Glomerular endothelial cell (primary cell): Measurements from ENCODE around the gene SLC22A14. TPM values are rescaled to one million over a fixed set of nuclear protein-coding genes. Genes with fewer than 3 reads are reported as not detected.

Experiments used
- DNase-seq: peaks from one replicate; pipeline ENCODE4 v3.0.0-alpha.2; 2011; ENCODE audit warnings: low read depth, low spot score; ENCODE audit errors: extremely low read depth
- total RNA-seq: library from RNA; depleted of rRNA; stranded (reverse); fragments of >200 nt; gene quantifications from 2 replicates; pipeline ENCODE4 v1.2.3, GENCODE V29; 2015

Gene SLC22A14
- total RNA-seq, 1 donor from 2014 or later, result 0.18 TPM

DNA sequence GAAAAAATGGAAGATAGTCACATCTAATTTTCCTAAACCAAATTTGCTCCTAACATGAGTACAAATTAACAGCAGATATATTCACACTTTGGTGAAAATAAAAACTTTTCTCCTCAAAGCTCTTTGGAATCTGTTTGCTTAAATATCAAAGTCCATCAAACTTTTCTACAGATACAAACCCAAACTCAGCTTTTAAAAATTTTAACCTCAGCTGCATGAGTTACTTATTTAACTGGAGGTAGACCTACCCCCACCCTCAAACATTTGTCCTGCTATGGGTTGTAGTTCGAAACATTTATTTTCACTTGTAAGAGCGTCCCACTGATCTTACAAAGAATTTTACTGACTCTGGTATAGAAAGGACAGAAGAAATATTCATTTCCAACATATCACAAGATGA, 55.6 kb downstream of the SLC22A14 start:
- DNase-seq, result no peak

DNA sequence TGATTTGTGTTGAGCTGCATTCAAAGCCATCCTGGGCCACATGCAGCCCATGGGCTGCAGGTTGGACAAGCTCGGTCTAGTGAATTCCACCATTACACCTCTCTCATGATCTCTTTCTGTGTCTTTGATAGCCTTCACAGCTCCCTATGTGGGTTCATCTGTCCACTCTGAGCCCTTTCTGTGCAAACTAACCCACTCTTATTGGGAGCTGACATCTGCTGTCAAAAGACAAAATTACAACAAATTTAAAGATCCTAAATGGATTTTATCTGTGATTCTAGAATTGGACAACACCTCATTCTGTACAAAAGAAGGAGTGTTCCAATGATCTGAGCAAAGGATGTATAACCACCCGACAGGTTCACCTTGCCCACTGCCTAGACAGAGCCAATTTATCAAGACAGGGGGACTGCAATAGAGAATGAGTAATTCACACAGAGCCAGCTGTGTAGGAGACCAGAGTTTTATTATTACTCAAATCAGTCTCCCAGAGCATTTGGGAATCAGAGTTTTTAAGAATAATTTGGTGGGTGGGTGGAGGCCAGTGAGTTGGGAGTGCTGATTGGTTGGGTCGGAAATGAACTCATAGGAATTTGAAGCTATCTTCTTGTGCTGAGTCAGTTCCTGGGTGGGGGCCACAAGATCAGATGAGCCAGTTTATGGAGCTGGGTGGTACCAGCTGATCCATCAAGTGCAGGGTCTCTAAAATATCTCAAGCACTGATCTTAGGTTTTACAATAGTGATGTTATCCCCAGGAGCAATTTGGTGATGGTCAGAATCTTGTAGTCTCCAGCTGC, 61.9 kb downstream of the SLC22A14 start:
- no peak for DNase-seq

- no peak for DNase-seq
Measured at GRCh38 chr3:38345879-38346586, 63.9 kb downstream of the SLC22A14 start.

GRCh38 chr3:38346587-38347410, 64.7 kb downstream of the SLC22A14 start, which contains the start of gene XYLB:
XYLB (plus strand) TSS chr3:38346785; CDS start chr3:38346869, 84 bp downstream.
- DNase-seq, result no peak

- DNase-seq, result no peak
Measured at GRCh38 chr3:38347421-38348200, 65.5 kb downstream of the SLC22A14 start.

GRCh38 chr3:38348903-38349302, 66.8 kb downstream of the SLC22A14 start:
- DNase-seq, result no peak

DNA sequence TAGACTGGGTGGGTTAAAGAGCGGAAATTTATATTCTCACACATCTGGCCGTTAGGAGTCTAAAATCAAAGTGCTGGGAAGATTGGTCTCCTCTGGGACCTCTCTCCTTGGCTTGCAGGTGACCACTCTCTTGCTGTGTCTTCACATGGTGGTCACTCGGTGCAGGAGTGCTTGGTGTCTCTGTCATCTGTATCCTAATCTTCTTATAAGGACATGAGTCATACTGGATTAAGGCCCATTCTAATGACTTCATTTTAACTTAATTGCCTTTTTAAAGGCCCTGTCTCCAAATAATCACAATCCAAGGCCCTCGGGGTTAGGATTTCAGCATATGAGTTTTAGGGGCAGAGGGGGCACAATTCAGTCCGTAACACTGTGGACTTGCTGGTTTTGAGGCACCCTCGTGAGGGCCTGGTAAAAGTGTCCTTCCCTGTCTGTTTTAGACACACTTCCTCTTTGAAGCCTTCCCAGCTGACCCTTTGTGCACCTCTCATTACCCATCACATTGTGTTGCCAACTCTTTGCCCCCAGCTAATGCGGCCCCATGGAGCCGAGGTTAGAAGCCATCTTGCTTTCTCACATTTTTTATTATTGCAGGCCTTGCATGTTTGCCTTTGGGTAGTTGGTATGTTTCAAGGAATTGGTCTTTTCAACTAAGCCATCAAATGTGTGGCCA, 67.7 kb downstream of the SLC22A14 start:
- no peak for DNase-seq

DNA sequence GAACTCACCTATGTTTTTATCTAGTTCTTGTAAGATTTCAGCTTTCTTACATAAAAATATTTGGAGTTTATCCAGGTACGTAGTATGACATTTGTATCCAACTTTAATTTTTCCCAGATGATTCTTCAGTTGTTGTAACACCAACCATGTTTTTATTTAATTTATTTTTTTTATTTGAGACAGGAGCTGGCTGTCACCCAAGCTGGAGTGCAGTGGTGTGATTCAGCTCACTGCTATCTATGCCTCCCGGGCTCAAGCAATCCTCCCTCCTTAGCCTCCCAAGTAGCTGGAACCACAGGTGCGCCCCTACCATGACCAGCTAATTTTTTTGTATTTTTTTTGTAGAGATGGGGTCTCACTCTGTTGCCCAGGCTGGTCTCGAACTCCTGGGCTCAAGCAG, 71.1 kb downstream of the SLC22A14 start:
- no peak for DNase-seq

GRCh38 chr3:38354588-38355330, 72.7 kb downstream of the SLC22A14 start:
- no peak for DNase-seq

- no peak for DNase-seq
Measured at GRCh38 chr3:38359038-38359437, 76.9 kb downstream of the SLC22A14 start.

GRCh38 chr3:38360345-38360744, 78.3 kb downstream of the SLC22A14 start:
- DNase-seq, result no peak

- no peak for DNase-seq
Measured at GRCh38 chr3:38361496-38361895, 79.4 kb downstream of the SLC22A14 start.

GRCh38 chr3:38362825-38363224, 80.7 kb downstream of the SLC22A14 start:
- no peak for DNase-seq

DNA sequence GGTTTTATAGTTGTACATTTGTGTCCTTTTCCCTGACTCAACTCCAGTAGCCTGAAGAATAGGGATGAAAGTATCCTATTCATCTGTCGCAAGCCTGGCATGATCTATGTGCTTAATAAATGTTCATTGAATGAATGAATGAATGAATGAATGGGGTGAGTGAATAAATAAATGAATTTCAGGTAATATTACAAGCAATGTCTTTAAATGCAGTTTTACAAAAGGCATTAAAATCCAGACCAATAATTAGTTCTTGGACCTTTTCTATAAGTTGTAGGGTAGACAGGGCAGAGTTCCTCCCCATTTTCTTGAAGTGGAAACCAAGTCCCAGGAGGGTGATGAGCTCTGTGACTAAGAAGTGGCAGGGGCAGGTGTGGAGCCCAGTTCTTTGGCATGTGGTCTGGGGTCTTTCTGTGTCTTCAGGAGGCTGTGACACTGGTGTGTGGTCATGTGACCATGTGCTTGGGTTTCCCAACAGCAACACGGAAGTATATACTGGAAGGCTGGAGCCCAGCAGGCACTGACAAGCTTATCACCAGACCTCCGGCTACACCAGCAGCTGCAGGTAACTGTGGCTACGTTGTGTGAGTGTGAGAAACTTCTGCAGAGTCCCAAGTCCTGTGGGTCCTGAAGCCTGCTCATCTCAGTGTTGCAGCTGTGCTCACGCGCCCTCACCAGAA, 82.8 kb downstream of the SLC22A14 start:
- DNase-seq, result no peak

DNA sequence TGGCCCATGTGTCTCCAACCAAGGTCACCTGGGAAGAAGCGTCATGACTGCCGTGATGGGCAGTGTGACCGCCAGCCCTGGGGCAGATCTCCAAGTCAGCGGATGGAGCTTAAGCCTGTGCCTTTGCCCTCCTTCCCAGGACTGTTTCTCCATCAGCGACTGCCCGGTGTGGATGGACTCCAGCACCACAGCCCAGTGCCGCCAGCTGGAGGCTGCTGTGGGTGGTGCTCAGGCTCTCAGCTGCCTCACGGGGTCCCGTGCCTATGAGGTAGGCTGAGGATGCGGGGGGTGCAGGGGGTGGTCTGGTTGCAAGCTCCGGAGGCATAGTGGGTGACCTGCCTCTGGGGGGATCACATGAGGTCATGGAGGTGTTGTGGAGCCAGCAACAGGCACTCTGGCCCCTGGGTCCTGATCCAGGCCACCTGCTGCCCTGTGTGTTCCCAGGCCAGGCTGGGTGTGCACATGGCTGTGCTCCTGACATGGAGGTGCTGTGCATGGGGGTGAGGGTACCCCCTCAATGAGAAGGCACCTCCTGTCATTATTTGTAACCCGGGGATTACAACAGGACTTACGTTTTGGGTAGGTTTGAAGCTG, 83.5 kb downstream of the SLC22A14 start:
- DNase-seq, result no peak

DNA sequence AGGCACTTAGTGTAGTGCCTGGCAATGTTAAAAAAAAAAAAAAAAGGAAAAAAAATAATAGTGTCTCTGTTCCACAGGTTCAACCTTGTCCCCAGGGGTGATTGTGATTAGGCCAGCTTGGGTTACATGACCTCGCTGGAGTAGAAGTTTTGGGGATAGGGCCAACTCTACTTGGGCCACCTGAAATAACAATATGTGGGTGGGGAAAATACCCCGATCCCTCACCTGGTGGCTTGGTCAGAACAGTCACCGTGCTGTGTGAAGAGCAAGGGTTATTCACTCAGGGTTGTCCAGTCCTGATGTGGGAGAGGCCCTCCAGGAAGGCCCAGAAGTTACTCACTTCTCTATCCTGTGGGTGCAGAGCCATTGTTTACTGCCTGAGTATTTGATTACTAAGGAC, 84.0 kb downstream of the SLC22A14 start:
- no peak for DNase-seq

DNA sequence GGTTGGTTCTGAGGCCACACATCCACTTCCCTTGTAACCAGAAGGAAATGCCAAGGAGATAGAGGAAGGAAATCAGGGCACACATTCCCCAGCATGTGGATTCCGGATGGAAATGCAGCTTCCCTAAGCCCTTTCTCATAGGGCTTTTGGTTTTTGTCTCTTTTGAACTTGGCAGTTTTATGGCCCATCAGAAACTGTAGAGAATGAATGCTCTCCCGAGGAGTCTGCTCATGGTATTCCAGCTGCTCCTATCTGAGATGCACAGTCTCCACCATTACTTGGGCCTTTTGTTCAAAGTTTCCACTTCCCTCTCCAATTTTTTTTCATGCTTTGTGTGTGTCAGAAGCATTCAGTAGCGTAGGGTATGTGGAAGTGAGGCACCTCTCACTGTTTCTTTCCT, 85.7 kb downstream of the SLC22A14 start:
- DNase-seq, result no peak
